ENCODE results near the gene PCDHB7.

DNA sequence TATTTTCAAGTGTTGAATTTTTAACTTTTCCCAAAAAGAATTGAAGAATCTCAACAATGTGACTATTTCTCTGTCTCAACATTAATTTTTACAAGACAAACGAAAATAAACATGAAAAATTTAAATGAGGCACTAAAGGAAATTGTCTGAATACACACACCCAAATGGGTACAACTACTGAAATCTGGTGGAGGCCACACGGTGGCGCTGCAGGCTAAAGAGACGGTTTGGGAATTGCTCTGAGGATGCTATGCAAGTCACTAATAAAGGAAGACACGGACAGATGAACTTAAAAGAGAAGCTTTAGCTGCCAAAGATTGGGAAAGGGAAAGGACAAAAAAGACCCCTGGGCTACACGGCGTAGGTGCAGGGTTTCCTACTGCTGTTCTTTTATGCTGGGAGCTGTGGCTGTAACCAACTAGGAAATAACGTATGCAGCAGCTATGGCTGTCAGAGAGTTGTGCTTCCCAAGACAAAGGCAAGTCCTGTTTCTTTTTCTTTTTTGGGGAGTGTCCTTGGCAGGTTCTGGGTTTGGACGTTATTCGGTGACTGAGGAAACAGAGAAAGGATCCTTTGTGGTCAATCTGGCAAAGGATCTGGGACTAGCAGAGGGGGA lies 19.8 kb downstream of the PCDHB7 start, which contains the start of gene PCDHB10:
- TF ChIP-seq, protein P1, sequence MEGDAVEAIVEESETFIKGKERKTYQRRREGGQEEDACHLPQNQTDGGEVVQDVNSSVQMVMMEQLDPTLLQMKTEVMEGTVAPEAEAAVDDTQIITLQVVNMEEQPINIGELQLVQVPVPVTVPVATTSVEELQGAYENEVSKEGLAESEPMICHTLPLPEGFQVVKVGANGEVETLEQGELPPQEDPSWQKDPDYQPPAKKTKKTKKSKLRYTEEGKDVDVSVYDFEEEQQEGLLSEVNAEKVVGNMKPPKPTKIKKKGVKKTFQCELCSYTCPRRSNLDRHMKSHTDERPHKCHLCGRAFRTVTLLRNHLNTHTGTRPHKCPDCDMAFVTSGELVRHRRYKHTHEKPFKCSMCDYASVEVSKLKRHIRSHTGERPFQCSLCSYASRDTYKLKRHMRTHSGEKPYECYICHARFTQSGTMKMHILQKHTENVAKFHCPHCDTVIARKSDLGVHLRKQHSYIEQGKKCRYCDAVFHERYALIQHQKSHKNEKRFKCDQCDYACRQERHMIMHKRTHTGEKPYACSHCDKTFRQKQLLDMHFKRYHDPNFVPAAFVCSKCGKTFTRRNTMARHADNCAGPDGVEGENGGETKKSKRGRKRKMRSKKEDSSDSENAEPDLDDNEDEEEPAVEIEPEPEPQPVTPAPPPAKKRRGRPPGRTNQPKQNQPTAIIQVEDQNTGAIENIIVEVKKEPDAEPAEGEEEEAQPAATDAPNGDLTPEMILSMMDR (IDR thresholded peaks at IDR 0.05), result peak; percentile 89
- TF ChIP-seq EZH2 (IDR thresholded peaks at IDR 0.05), result no peak
